ENCODE results near the gene POLDIP2. TPM values are rescaled to one million over a fixed set of nuclear protein-coding genes. Genes with fewer than 3 reads are reported as not detected.

POLDIP2 gene
- total and polyA plus RNA-seq, 2 of the 13 experiments (the other 11 are each of a cell fraction or from before 2014, with no cell fraction given): 85.9 to 114 TPM

DNA sequence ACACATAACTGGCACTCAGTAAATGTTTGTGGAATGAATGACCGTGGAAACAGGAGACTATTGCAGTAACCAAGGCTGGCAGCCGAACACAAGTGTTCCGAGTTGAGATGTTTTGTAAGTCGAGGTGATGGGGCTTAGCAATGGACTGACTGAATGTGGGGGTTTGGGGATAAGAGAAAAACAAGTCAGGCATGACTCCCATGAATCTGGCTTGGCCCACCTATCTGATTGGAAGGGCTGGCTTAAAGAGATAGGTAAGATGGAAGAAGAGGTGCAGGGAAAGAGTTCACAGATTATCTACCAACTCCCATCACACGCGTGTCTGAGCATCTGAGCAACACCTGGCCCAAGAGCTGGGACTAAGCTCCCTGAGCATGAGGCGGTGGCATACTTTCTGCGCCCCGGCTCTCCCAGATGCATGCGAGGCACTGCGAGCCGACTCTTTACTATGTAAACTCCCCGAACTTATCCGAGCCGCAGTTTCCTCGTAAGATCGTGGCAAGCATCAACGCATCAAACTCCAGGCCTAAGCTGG, 22.6 kb downstream of the POLDIP2 start (continued):
- TF ChIP-seq, protein P1, sequence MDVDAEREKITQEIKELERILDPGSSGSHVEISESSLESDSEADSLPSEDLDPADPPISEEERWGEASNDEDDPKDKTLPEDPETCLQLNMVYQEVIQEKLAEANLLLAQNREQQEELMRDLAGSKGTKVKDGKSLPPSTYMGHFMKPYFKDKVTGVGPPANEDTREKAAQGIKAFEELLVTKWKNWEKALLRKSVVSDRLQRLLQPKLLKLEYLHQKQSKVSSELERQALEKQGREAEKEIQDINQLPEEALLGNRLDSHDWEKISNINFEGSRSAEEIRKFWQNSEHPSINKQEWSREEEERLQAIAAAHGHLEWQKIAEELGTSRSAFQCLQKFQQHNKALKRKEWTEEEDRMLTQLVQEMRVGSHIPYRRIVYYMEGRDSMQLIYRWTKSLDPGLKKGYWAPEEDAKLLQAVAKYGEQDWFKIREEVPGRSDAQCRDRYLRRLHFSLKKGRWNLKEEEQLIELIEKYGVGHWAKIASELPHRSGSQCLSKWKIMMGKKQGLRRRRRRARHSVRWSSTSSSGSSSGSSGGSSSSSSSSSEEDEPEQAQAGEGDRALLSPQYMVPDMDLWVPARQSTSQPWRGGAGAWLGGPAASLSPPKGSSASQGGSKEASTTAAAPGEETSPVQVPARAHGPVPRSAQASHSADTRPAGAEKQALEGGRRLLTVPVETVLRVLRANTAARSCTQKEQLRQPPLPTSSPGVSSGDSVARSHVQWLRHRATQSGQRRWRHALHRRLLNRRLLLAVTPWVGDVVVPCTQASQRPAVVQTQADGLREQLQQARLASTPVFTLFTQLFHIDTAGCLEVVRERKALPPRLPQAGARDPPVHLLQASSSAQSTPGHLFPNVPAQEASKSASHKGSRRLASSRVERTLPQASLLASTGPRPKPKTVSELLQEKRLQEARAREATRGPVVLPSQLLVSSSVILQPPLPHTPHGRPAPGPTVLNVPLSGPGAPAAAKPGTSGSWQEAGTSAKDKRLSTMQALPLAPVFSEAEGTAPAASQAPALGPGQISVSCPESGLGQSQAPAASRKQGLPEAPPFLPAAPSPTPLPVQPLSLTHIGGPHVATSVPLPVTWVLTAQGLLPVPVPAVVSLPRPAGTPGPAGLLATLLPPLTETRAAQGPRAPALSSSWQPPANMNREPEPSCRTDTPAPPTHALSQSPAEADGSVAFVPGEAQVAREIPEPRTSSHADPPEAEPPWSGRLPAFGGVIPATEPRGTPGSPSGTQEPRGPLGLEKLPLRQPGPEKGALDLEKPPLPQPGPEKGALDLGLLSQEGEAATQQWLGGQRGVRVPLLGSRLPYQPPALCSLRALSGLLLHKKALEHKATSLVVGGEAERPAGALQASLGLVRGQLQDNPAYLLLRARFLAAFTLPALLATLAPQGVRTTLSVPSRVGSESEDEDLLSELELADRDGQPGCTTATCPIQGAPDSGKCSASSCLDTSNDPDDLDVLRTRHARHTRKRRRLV (CRISPR knock-in tag; IDR thresholded peaks at IDR 0.05): 0 out of 2 replicates have a peak, but pooled peaks have one; percentile 36
- TF ChIP-seq GPN1 (CRISPR knock-in tag; IDR thresholded peaks at IDR 0.05; ENCODE audit: borderline replicate concordance) (no peak), ZNF225 (CRISPR knock-in tag; IDR thresholded peaks at IDR 0.05) (0 out of 2 replicates have a peak, but pooled peaks have one; percentile 5), TCF12 (IDR thresholded peaks at IDR 0.05) (no peak), TCF12 (CRISPR knock-in tag; IDR thresholded peaks at IDR 0.05) (peak; percentile 38; the same call in 1 of the 2 replicates), DNMT3B (CRISPR knock-in tag; conservative IDR thresholded peaks at IDR 0.05) (no peak), ZNF776 (CRISPR knock-in tag; IDR thresholded peaks at IDR 0.05) (0 out of 2 replicates have a peak, but pooled peaks have one; percentile 61)
- TF ChIP-seq, protein P2, sequence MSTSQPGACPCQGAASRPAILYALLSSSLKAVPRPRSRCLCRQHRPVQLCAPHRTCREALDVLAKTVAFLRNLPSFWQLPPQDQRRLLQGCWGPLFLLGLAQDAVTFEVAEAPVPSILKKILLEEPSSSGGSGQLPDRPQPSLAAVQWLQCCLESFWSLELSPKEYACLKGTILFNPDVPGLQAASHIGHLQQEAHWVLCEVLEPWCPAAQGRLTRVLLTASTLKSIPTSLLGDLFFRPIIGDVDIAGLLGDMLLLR (CRISPR knock-in tag; IDR thresholded peaks at IDR 0.05): 0 out of 2 replicates have a peak, but pooled peaks have one; percentile 6
- TF ChIP-seq, protein P3, sequence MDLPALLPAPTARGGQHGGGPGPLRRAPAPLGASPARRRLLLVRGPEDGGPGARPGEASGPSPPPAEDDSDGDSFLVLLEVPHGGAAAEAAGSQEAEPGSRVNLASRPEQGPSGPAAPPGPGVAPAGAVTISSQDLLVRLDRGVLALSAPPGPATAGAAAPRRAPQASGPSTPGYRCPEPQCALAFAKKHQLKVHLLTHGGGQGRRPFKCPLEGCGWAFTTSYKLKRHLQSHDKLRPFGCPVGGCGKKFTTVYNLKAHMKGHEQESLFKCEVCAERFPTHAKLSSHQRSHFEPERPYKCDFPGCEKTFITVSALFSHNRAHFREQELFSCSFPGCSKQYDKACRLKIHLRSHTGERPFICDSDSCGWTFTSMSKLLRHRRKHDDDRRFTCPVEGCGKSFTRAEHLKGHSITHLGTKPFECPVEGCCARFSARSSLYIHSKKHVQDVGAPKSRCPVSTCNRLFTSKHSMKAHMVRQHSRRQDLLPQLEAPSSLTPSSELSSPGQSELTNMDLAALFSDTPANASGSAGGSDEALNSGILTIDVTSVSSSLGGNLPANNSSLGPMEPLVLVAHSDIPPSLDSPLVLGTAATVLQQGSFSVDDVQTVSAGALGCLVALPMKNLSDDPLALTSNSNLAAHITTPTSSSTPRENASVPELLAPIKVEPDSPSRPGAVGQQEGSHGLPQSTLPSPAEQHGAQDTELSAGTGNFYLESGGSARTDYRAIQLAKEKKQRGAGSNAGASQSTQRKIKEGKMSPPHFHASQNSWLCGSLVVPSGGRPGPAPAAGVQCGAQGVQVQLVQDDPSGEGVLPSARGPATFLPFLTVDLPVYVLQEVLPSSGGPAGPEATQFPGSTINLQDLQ (CRISPR knock-in tag; IDR thresholded peaks at IDR 0.05): 0 out of 2 replicates have a peak, but pooled peaks have one; percentile 11
